Activated B cell treated with CpG ODN at 0.5 μM for 24 hours (primary cell): ENCODE data around the gene TMEM11. TPM values are rescaled to one million over a fixed set of nuclear protein-coding genes. Genes with fewer than 3 reads are reported as not detected.

Source experiments
- ATAC-seq: fragments of 200-7000 bp; cut with Tn5 transposase; one replicate; pipeline ENCODE4 v1.10.0; 2021; ENCODE audit warnings: low read depth, mild to moderate bottlenecking, moderate library complexity
- CTCF ChIA-PET: fragments of 350-600 bp; sonication (Branson Sonifier 250); formaldehyde crosslinking; loops from one replicate; lab custom pipeline; 2021; ENCODE audit warnings: antibody characterized with exemption; lab: Charles Lee
- POLR2A ChIA-PET: fragments of 350-600 bp; sonication (Branson Sonifier 250); formaldehyde crosslinking; loops from one replicate; lab custom pipeline; 2021; ENCODE audit warnings: antibody characterized with exemption; lab: Charles Lee
- DNase-seq: peaks from one replicate; pipeline ENCODE4 v3.0.0; 2022
- H3K27ac Mint-ChIP-seq: one replicate; pipeline ENCODE4 v1.8.0; 2020; ENCODE audit warnings: mixed read lengths
- H3K27me3 Mint-ChIP-seq: one replicate; pipeline ENCODE4 v1.8.0; 2021; ENCODE audit warnings: mixed read lengths
- H3K36me3 Mint-ChIP-seq: one replicate; pipeline ENCODE4 v1.8.0; 2021; ENCODE audit warnings: low read depth, mixed read lengths
- H3K4me1 Mint-ChIP-seq: one replicate; pipeline ENCODE4 v1.8.0; 2021; ENCODE audit warnings: mixed read lengths
- H3K4me3 Mint-ChIP-seq: one replicate; pipeline ENCODE4 v1.8.0; 2020; ENCODE audit warnings: mild to moderate bottlenecking, mixed read lengths
- H3K9me3 Mint-ChIP-seq: one replicate; pipeline ENCODE4 v1.8.0; 2020; ENCODE audit warnings: mixed read lengths
- CTCF ChIP-seq: fragments of 200-600 bp; IDR thresholded peaks from one replicate; pipeline ENCODE4 v1.8.0; 2022; ENCODE audit warnings: antibody characterized with exemption, mild to moderate bottlenecking
- intact Hi-C: fragments of 100-400 bp; cut with micrococcal nuclease; formaldehyde crosslinking; loops from one replicate; pipeline ENCODE4 v1.15.1; 2024
- total RNA-seq: library from RNA; stranded (reverse); gene quantifications from 2 replicates; pipeline ENCODE4 v1.2.3, GENCODE V29; 2022

TMEM11 gene
- total RNA-seq, 1 donor from 2014 or later, result 22.2 TPM

- no peak for DNase-seq
- ChIA-PET POLR2A (no interaction called here), CTCF (no interaction called here)
- no peak for ATAC-seq
- intact Hi-C loops, result no loop called here
- peaks cover 4% of the 10 kb centered on the region for H3K36me3 Mint-ChIP-seq
- H3K4me1 Mint-ChIP-seq, result no peaks in the 10 kb centered on the region
- H3K27ac Mint-ChIP-seq, result no peak overlapping the region
- TF ChIP-seq CTCF, result no peak
- H3K27me3 Mint-ChIP-seq, result no peaks in the 10 kb centered on the region
- no peaks in the 10 kb centered on the region for H3K9me3 Mint-ChIP-seq
- H3K4me3 Mint-ChIP-seq, result no peak overlapping the region
Observed at GRCh38 chr17:21223086-21223485, 9.1 kb upstream of the TMEM11 start.

GRCh38 chr17:21218831-21219380 is 4.9 kb upstream of the TMEM11 start:
- no peak for DNase-seq
- intact Hi-C loops, result no loop called here
- ATAC-seq, result no peak
- POLR2A ChIA-PET, result no interaction called here
- H3K36me3 Mint-ChIP-seq, result peaks cover 6% of the 10 kb centered on the region
- H3K4me1 Mint-ChIP-seq, result peaks cover 13% of the 10 kb centered on the region
- H3K27ac Mint-ChIP-seq, result no peak overlapping the region
- H3K9me3 Mint-ChIP-seq, result no peaks in the 10 kb centered on the region
- H3K27me3 Mint-ChIP-seq, result no peaks in the 10 kb centered on the region
- CTCF ChIA-PET, result no interaction called here
- TF ChIP-seq CTCF, result no peak
- H3K4me3 Mint-ChIP-seq, result no peak overlapping the region

- no peak for TF ChIP-seq CTCF
- ChIA-PET CTCF (no interaction called here), POLR2A (no interaction called here)
- H3K27ac Mint-ChIP-seq, result no peak overlapping the region
- H3K4me1 Mint-ChIP-seq, result peaks cover 18% of the 10 kb centered on the region
- intact Hi-C loops, result no loop called here
- H3K27me3 Mint-ChIP-seq, result no peaks in the 10 kb centered on the region
- H3K36me3 Mint-ChIP-seq, result peaks cover 7% of the 10 kb centered on the region
- ATAC-seq (no peak), DNase-seq (no peak)
- H3K4me3 Mint-ChIP-seq, result no peak overlapping the region
- H3K9me3 Mint-ChIP-seq, result no peaks in the 10 kb centered on the region
Observed at GRCh38 chr17:21218101-21218500, 4.1 kb upstream of the TMEM11 start.

GRCh38 chr17:21217346-21217745 is 3.4 kb upstream of the TMEM11 start:
- H3K4me1 Mint-ChIP-seq, result peaks cover 25% of the 10 kb centered on the region
- no peak for TF ChIP-seq CTCF
- peaks cover 7% of the 10 kb centered on the region for H3K36me3 Mint-ChIP-seq
- H3K27ac Mint-ChIP-seq, result no peak overlapping the region
- DNase-seq (no peak), ATAC-seq (no peak)
- no peak overlapping the region for H3K4me3 Mint-ChIP-seq
- ChIA-PET POLR2A (no interaction called here), CTCF (no interaction called here)
- H3K9me3 Mint-ChIP-seq, result no peaks in the 10 kb centered on the region
- intact Hi-C loops, result no loop called here
- H3K27me3 Mint-ChIP-seq, result no peaks in the 10 kb centered on the region

DNA sequence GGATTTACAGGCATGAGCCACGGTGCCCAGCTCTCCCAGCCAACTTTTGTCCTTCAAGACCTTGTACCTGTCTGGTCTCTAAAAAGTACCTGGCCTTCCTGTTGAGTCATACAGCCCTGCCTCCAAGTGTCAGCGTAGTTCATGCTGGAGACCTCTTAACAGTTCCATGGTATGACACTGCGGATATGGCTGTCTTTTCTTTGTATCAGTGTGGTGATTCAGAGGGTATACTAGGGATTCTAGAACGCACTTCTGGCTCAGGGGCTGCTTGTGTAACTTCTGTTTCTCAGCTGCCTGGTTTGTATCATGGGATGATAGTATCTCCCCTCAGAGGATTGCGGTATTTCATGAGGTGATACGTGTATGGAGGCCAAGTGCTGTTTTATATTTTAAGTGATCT is 2.0 kb upstream of the TMEM11 start:
- peaks cover 39% of the 10 kb centered on the region for H3K4me1 Mint-ChIP-seq
- no peak overlapping the region for H3K27ac Mint-ChIP-seq
- ATAC-seq (no peak), DNase-seq (no peak)
- H3K27me3 Mint-ChIP-seq, result no peaks in the 10 kb centered on the region
- POLR2A ChIA-PET, result interaction anchor here (1.0 kb wide), 1 partner anchor 16 kb away, joined by 3 read pairs; no protein-coding TSS in a partner anchor
- CTCF ChIA-PET, result interaction anchor here (0.7 kb wide), 1 partner anchor 195 kb away, joined by 3 read pairs; no protein-coding TSS in a partner anchor
- peak overlapping the region; percentile 38 for H3K4me3 Mint-ChIP-seq
- H3K9me3 Mint-ChIP-seq, result no peaks in the 10 kb centered on the region
- no peak for TF ChIP-seq CTCF
- intact Hi-C loops, result loop anchor here (2.0 kb wide), 1 partner anchor 335 kb away; no protein-coding TSS in a partner anchor
- peaks cover 5% of the 10 kb centered on the region for H3K36me3 Mint-ChIP-seq
